ENCODE results near the gene APCDD1. TPM values are rescaled to one million over a fixed set of nuclear protein-coding genes. Genes with fewer than 3 reads are reported as not detected.

APCDD1 gene
- total RNA-seq, 1 experiment from 2014 or later: 0.54 TPM

DNA sequence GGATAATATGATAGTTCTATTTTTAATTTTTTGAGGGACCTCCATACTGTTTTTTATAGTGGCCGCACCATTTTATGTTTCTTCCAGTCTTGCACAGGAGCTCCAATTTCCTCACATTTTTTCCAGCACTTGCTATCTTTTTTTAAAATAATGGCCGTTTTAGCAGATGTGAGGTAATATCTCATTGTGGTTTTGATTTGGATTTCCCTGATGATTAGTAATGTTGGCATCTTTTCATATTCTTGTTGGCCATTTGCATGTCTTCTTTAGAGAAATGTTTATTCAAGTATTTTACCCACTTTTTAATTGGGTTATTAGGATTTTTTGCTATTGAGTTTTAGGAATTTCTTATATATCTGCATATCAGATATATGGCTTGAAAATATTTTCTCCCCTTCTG is 41.5 kb downstream of the APCDD1 start:
- POLR2A ChIA-PET: no interaction called here
- no TSS peak for BruUV-seq (replicated peaks)
- no peak overlapping the region for H3K27ac Mint-ChIP-seq (ENCODE audit: low read depth, unreplicated experiment)
- peaks cover 5% of the 10 kb centered on the region for H3K36me3 Mint-ChIP-seq (ENCODE audit: insufficient read depth, unreplicated experiment)
- intact Hi-C loops (cut with micrococcal nuclease): no loop called here
- no peak for DNase-seq (ENCODE audit: unreplicated experiment)
- no peak overlapping the region for H3K4me3 Mint-ChIP-seq (ENCODE audit: unreplicated experiment)
- H3K4me1 Mint-ChIP-seq (ENCODE audit: insufficient read depth, unreplicated experiment): no peaks in the 10 kb centered on the region
- TF ChIP-seq, protein P1, sequence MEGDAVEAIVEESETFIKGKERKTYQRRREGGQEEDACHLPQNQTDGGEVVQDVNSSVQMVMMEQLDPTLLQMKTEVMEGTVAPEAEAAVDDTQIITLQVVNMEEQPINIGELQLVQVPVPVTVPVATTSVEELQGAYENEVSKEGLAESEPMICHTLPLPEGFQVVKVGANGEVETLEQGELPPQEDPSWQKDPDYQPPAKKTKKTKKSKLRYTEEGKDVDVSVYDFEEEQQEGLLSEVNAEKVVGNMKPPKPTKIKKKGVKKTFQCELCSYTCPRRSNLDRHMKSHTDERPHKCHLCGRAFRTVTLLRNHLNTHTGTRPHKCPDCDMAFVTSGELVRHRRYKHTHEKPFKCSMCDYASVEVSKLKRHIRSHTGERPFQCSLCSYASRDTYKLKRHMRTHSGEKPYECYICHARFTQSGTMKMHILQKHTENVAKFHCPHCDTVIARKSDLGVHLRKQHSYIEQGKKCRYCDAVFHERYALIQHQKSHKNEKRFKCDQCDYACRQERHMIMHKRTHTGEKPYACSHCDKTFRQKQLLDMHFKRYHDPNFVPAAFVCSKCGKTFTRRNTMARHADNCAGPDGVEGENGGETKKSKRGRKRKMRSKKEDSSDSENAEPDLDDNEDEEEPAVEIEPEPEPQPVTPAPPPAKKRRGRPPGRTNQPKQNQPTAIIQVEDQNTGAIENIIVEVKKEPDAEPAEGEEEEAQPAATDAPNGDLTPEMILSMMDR (IDR thresholded peaks at IDR 0.05; ENCODE audit: unreplicated experiment): no peak
- CTCF ChIA-PET: interaction anchor here (0.6 kb wide), 1 partner anchor 446 kb away, joined by 5 read pairs; no protein-coding TSS in a partner anchor
- H3K9me3 Mint-ChIP-seq (ENCODE audit: unreplicated experiment): no peaks in the 10 kb centered on the region
- H3K27me3 Mint-ChIP-seq (ENCODE audit: insufficient read depth, unreplicated experiment): no peaks in the 10 kb centered on the region

DNA sequence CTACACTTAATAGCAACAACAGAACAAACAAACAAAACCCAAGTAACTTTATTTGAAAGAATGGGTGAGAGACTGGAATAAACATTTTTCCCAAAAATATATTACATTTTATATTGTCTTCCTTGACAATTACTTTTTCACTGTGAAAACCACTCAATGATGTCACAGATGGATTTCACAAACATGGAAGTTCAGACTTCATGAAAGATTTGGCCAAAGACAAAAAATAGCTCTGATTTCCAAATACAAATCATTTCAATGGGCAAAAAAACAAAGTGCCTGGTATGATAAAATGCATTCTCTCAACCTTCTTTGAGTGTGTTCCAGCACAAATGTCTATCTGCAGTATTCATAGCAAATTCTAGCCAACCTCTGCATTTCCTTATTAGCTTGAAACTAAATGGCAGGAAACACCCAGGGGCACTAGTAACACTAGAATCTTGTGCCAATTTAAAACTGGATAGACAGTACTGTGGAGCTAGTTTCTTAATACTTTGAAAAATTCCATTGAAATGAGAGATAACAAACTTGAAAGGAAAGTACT is 42.8 kb downstream of the APCDD1 start:
- no peak overlapping the region for H3K4me3 Mint-ChIP-seq (ENCODE audit: unreplicated experiment)
- no peak for DNase-seq (ENCODE audit: unreplicated experiment)
- intact Hi-C loops (cut with micrococcal nuclease): no loop called here
- H3K4me1 Mint-ChIP-seq (ENCODE audit: insufficient read depth, unreplicated experiment): no peaks in the 10 kb centered on the region
- ChIA-PET CTCF (no interaction called here), POLR2A (interaction anchor here (0.6 to 1.4 kb wide), 4 partner anchors 80 to 568 kb away, joined by 3 read pairs; no protein-coding TSS in a partner anchor)
- no peaks in the 10 kb centered on the region for H3K9me3 Mint-ChIP-seq (ENCODE audit: unreplicated experiment)
- no peak overlapping the region for H3K27ac Mint-ChIP-seq (ENCODE audit: low read depth, unreplicated experiment)
- TF ChIP-seq, protein P1 (IDR thresholded peaks at IDR 0.05; ENCODE audit: unreplicated experiment): no peak
- H3K36me3 Mint-ChIP-seq (ENCODE audit: insufficient read depth, unreplicated experiment): peaks cover 5% of the 10 kb centered on the region
- H3K27me3 Mint-ChIP-seq (ENCODE audit: insufficient read depth, unreplicated experiment): no peaks in the 10 kb centered on the region
- BruUV-seq (replicated peaks): no TSS peak

DNA sequence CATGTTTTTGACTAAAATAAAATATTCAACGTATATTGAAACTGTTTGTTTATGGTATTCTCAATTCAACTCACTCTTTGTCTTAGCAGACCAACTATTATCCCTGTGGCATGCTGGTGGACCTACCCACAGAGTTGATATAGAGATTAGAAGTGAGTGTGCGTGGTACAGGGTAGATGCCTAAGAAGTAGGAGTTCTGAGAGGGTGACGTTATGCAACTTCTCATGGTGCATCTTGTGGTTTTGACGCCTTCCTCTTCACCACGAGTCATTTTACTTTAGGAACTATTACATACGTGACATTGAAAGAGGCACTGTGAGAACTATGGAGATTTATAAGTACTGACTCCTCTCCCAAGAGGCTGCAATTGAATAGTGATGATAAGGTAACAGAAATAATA is 44.8 kb downstream of the APCDD1 start:
- ChIA-PET POLR2A (no interaction called here), CTCF (no interaction called here)
- H3K27ac Mint-ChIP-seq (ENCODE audit: low read depth, unreplicated experiment): no peak overlapping the region
- H3K4me1 Mint-ChIP-seq (ENCODE audit: insufficient read depth, unreplicated experiment): no peaks in the 10 kb centered on the region
- intact Hi-C loops (cut with micrococcal nuclease): no loop called here
- peaks cover 5% of the 10 kb centered on the region for H3K36me3 Mint-ChIP-seq (ENCODE audit: insufficient read depth, unreplicated experiment)
- no peak overlapping the region for H3K4me3 Mint-ChIP-seq (ENCODE audit: unreplicated experiment)
- TF ChIP-seq, protein P1 (IDR thresholded peaks at IDR 0.05; ENCODE audit: unreplicated experiment): no peak
- DNase-seq (ENCODE audit: unreplicated experiment): no peak
- H3K27me3 Mint-ChIP-seq (ENCODE audit: insufficient read depth, unreplicated experiment): no peaks in the 10 kb centered on the region
- H3K9me3 Mint-ChIP-seq (ENCODE audit: unreplicated experiment): no peaks in the 10 kb centered on the region
- BruUV-seq (replicated peaks): no TSS peak

DNA sequence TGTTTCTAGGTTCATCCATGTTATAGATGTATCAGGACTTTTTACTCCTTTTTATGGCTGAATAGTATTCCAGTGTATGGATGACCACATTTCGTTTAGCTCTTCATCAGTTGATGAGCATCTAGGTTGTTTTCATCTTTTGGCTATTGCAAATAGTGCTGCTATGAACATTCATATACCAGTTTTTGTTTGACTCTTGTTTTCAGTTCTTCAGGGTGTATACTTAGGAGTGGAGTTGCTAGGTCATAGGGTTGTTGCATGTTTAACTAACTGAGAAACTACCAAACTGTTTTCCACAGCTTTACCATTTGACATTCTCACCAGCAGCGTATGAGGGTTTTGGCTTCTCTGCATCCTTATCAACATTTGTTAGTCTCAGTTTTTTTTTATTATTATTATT is 45.6 kb downstream of the APCDD1 start:
- Mint-ChIP-seq H3K36me3 (ENCODE audit: insufficient read depth, unreplicated experiment) (peaks cover 5% of the 10 kb centered on the region), H3K9me3 (ENCODE audit: unreplicated experiment) (peaks cover 7% of the 10 kb centered on the region), H3K4me3 (ENCODE audit: unreplicated experiment) (no peak overlapping the region), H3K27ac (ENCODE audit: low read depth, unreplicated experiment) (no peak overlapping the region), H3K27me3 (ENCODE audit: insufficient read depth, unreplicated experiment) (no peaks in the 10 kb centered on the region), H3K4me1 (ENCODE audit: insufficient read depth, unreplicated experiment) (no peaks in the 10 kb centered on the region)
- CTCF ChIA-PET: no interaction called here
- POLR2A ChIA-PET: interaction anchor here (0.7 kb wide), 1 partner anchor 18 kb away, joined by 4 read pairs; no protein-coding TSS in a partner anchor
- no peak for DNase-seq (ENCODE audit: unreplicated experiment)
- TF ChIP-seq, protein P1 (IDR thresholded peaks at IDR 0.05; ENCODE audit: unreplicated experiment): no peak
- intact Hi-C loops (cut with micrococcal nuclease): no loop called here
- BruUV-seq (replicated peaks): no TSS peak
